GM18511 (cell line): ENCODE data around the gene CHST1.
A peak's percentile ranks its signal among the peaks of the same experiment; 100 is the strongest.

ENCODE experiments used
- ATAC-seq: cut with Tn5 transposase; IDR thresholded peaks from one replicate; pipeline ENCODE4 v1.9.1; 2021; ENCODE audit warnings: mild to moderate bottlenecking, moderate library complexity; ENCODE audit not compliant: unreplicated experiment

CHST1 gene

GRCh38 chr11:45661439-45662055 lies 3.9 kb downstream of the CHST1 start:
- no peak for ATAC-seq

GRCh38 chr11:45660729-45661438 lies 4.5 kb downstream of the CHST1 start:
- ATAC-seq, result no peak

GRCh38 chr11:45659818-45660160 lies 5.6 kb downstream of the CHST1 start:
- ATAC-seq, result no peak

- ATAC-seq, result no peak
These were observed 6.2 kb downstream of the CHST1 start for GRCh38 chr11:45659031-45659817.

- no peak for ATAC-seq
These were observed 7.0 kb downstream of the CHST1 start for GRCh38 chr11:45658292-45658991.

GRCh38 chr11:45657496-45658260 lies 7.7 kb downstream of the CHST1 start:
- no peak for ATAC-seq

GRCh38 chr11:45655831-45656230 lies 9.6 kb downstream of the CHST1 start:
- ATAC-seq, result no peak

GRCh38 chr11:45655347-45655756 lies 10.1 kb downstream of the CHST1 start:
- ATAC-seq, result peak; percentile 61

GRCh38 chr11:45655012-45655283 lies 10.5 kb downstream of the CHST1 start:
- peak; percentile 30 for ATAC-seq

GRCh38 chr11:45654231-45655011 lies 11.0 kb downstream of the CHST1 start:
- ATAC-seq, result no peak

GRCh38 chr11:45653277-45653676 lies 12.1 kb downstream of the CHST1 start:
- no peak for ATAC-seq

- ATAC-seq, result no peak
These were observed 12.6 kb downstream of the CHST1 start for GRCh38 chr11:45652781-45653180.

- no peak for ATAC-seq
These were observed 13.3 kb downstream of the CHST1 start for GRCh38 chr11:45651841-45652749.

GRCh38 chr11:45651156-45651555 lies 14.3 kb downstream of the CHST1 start:
- no peak for ATAC-seq

- no peak for ATAC-seq
These were observed 15.0 kb downstream of the CHST1 start for GRCh38 chr11:45650166-45651095.

GRCh38 chr11:45649544-45650165 lies 15.8 kb downstream of the CHST1 start:
- ATAC-seq, result no peak

GRCh38 chr11:45648931-45649330 lies 16.5 kb downstream of the CHST1 start:
- ATAC-seq, result no peak

GRCh38 chr11:45647786-45648185 lies 17.6 kb downstream of the CHST1 start:
- no peak for ATAC-seq
